ENCODE results near the gene TTR. TPM values are rescaled to one million over a fixed set of nuclear protein-coding genes. Genes with fewer than 3 reads are reported as not detected.

The TTR gene
- total and polyA plus RNA-seq, 4 donors: 295 to 4,751 (median 926) TPM

DNA sequence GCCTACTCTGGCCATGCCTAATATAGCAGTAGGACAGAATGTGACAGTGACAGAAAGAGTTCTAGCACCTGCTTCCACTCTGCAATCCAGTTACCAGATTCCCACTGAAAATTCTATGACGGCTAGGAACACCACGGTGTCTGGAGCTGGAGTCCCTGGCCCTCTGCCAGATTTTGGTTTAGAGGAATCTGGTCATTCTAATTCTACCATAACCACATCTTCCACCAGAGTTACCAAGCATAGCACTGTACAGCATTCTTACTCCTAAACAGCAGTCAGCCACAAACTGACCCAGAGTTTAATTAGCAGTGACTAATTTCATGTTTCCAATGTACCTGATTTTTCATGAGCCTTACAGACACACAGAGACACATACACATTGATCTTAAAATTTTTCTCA lies 45.2 kb upstream of the TTR start (continued):
- TF ChIP-seq, protein P1, sequence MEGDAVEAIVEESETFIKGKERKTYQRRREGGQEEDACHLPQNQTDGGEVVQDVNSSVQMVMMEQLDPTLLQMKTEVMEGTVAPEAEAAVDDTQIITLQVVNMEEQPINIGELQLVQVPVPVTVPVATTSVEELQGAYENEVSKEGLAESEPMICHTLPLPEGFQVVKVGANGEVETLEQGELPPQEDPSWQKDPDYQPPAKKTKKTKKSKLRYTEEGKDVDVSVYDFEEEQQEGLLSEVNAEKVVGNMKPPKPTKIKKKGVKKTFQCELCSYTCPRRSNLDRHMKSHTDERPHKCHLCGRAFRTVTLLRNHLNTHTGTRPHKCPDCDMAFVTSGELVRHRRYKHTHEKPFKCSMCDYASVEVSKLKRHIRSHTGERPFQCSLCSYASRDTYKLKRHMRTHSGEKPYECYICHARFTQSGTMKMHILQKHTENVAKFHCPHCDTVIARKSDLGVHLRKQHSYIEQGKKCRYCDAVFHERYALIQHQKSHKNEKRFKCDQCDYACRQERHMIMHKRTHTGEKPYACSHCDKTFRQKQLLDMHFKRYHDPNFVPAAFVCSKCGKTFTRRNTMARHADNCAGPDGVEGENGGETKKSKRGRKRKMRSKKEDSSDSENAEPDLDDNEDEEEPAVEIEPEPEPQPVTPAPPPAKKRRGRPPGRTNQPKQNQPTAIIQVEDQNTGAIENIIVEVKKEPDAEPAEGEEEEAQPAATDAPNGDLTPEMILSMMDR (IDR thresholded peaks at IDR 0.05; ENCODE audit: low read depth, low read length, missing input control): no peak
- TF ChIP-seq HNF4A (conservative IDR thresholded peaks at IDR 0.05) (no peak), FOXA1 (IDR thresholded peaks at IDR 0.05) (no peak), GABPA (IDR thresholded peaks at IDR 0.05 in 1 of 2, conservative IDR thresholded peaks at IDR 0.05 in 1 of 2) (no peak), EGR1 (IDR thresholded peaks at IDR 0.05; ENCODE audit: low read depth in 2 of 2) (no peak), RXRA (IDR thresholded peaks at IDR 0.05) (no peak)
- TF ChIP-seq, protein P2, sequence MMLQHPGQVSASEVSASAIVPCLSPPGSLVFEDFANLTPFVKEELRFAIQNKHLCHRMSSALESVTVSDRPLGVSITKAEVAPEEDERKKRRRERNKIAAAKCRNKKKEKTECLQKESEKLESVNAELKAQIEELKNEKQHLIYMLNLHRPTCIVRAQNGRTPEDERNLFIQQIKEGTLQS (IDR thresholded peaks at IDR 0.05): no peak
- TF ChIP-seq, protein P3, sequence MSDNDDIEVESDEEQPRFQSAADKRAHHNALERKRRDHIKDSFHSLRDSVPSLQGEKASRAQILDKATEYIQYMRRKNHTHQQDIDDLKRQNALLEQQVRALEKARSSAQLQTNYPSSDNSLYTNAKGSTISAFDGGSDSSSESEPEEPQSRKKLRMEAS (IDR thresholded peaks at IDR 0.05): no peak

DNA sequence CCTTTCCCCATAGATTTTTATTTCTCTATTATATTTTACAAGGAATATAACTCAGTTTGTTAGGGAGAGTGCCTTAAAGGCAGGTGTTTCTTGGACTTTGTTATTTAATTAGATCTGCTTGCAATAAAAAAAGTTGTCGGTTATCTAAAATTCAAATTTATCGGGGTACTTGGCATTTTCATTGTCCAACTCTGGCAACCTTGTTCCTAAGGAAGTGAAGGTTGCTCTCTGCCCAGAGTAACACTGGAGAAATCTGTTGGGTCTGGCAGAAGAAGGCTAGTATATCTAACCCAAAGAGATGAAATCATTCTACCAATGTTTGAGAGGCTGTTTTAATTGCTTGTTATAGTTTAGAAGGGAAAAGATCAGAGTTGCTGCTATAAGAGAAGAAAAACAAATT lies 42.8 kb upstream of the TTR start:
- H3K9me3 ChIP-seq (ENCODE audit: control insufficient read depth in 4 of 4, low read length in 3 of 4): no peaks in the 10 kb centered on the region
- TF ChIP-seq RAD21 (IDR thresholded peaks at IDR 0.05) (no peak), TAF1 (conservative IDR thresholded peaks at IDR 0.05) (no peak), FOXA1 (IDR thresholded peaks at IDR 0.05) (no peak), HNF4A (conservative IDR thresholded peaks at IDR 0.05) (no peak), GABPA (IDR thresholded peaks at IDR 0.05 in 1 of 2, conservative IDR thresholded peaks at IDR 0.05 in 1 of 2) (no peak), JUND (IDR thresholded peaks at IDR 0.05) (no peak), EGR1 (IDR thresholded peaks at IDR 0.05; ENCODE audit: low read depth in 2 of 2) (no peak)
- TF ChIP-seq, protein P3 (IDR thresholded peaks at IDR 0.05): no peak
- TF ChIP-seq, protein P2 (IDR thresholded peaks at IDR 0.05): no peak
- TF ChIP-seq, protein P4, sequence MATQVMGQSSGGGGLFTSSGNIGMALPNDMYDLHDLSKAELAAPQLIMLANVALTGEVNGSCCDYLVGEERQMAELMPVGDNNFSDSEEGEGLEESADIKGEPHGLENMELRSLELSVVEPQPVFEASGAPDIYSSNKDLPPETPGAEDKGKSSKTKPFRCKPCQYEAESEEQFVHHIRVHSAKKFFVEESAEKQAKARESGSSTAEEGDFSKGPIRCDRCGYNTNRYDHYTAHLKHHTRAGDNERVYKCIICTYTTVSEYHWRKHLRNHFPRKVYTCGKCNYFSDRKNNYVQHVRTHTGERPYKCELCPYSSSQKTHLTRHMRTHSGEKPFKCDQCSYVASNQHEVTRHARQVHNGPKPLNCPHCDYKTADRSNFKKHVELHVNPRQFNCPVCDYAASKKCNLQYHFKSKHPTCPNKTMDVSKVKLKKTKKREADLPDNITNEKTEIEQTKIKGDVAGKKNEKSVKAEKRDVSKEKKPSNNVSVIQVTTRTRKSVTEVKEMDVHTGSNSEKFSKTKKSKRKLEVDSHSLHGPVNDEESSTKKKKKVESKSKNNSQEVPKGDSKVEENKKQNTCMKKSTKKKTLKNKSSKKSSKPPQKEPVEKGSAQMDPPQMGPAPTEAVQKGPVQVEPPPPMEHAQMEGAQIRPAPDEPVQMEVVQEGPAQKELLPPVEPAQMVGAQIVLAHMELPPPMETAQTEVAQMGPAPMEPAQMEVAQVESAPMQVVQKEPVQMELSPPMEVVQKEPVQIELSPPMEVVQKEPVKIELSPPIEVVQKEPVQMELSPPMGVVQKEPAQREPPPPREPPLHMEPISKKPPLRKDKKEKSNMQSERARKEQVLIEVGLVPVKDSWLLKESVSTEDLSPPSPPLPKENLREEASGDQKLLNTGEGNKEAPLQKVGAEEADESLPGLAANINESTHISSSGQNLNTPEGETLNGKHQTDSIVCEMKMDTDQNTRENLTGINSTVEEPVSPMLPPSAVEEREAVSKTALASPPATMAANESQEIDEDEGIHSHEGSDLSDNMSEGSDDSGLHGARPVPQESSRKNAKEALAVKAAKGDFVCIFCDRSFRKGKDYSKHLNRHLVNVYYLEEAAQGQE (IDR thresholded peaks at IDR 0.05): no peak
- H3K4me3 ChIP-seq (ENCODE audit: low read depth in 1 of 3, low read length in 3 of 3): no peak overlapping the region
- no peaks in the 10 kb centered on the region for H3K27me3 ChIP-seq (ENCODE audit: control insufficient read depth in 4 of 4, insufficient read depth in 4 of 4, low read length in 3 of 4)
- WGBS: 78% methylated on average over 2 of the region's 2 CpGs
- no peak overlapping the region for H3K27ac ChIP-seq (ENCODE audit: low read depth in 1 of 2, low read length in 2 of 2)
- no peak for DNase-seq (ENCODE audit: low spot score)
- peaks cover 0 to 6% (median 1%) of the 10 kb centered on the region in 4 donors for H3K4me1 ChIP-seq (ENCODE audit: control insufficient read depth in 4 of 4, insufficient read depth in 4 of 4, low read length in 3 of 4)
- H3K36me3 ChIP-seq (ENCODE audit: control insufficient read depth in 4 of 4, insufficient read depth in 3 of 4, low read depth in 1 of 4, low read length in 3 of 4): no peaks in the 10 kb centered on the region
- H3K9ac ChIP-seq (ENCODE audit: low read depth in 1 of 2, low read length in 2 of 2): no peak overlapping the region

DNA sequence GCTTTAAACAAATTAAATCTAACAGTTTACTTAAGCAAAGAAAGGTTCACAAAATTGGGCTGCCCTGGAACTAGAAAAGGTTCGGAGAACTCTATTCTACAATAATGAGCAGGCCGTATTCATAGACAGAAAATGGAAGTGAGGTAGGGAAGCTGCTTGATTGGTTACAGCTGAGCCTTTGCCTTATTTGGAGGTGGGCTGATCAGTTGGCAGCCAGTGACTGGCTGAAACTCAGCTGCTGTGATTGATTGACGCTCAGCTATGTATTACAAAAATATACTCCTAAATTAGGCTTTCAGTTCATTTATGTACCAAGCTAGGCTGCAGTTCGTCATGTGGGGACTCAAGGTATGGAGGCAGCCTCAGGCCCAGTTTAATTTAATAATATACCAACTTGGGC lies 42.3 kb upstream of the TTR start:
- H3K36me3 ChIP-seq (ENCODE audit: control insufficient read depth in 4 of 4, insufficient read depth in 3 of 4, low read depth in 1 of 4, low read length in 3 of 4): no peaks in the 10 kb centered on the region
- no peaks in the 10 kb centered on the region for H3K9me3 ChIP-seq (ENCODE audit: control insufficient read depth in 4 of 4, low read length in 3 of 4)
- 89% methylated on average over 4 of the region's 4 CpGs for WGBS
- no peak for DNase-seq (ENCODE audit: low spot score)
- H3K27me3 ChIP-seq (ENCODE audit: control insufficient read depth in 4 of 4, insufficient read depth in 4 of 4, low read length in 3 of 4): no peaks in the 10 kb centered on the region
- no peak overlapping the region for H3K27ac ChIP-seq (ENCODE audit: low read depth in 1 of 2, low read length in 2 of 2)
- no peak overlapping the region for H3K4me3 ChIP-seq (ENCODE audit: low read depth in 1 of 3, low read length in 3 of 3)
- no peak overlapping the region for H3K9ac ChIP-seq (ENCODE audit: low read depth in 1 of 2, low read length in 2 of 2)
- TF ChIP-seq, protein P3 (IDR thresholded peaks at IDR 0.05): no peak
- TF ChIP-seq EGR1 (IDR thresholded peaks at IDR 0.05; ENCODE audit: low read depth in 2 of 2) (no peak), NR2F2 (IDR thresholded peaks at IDR 0.05) (no peak), FOXA1 (IDR thresholded peaks at IDR 0.05) (no peak), RXRA (IDR thresholded peaks at IDR 0.05) (no peak), RAD21 (IDR thresholded peaks at IDR 0.05) (no peak), HNF4A (conservative IDR thresholded peaks at IDR 0.05) (no peak), GABPA (IDR thresholded peaks at IDR 0.05 in 1 of 2, conservative IDR thresholded peaks at IDR 0.05 in 1 of 2) (no peak)
- TF ChIP-seq, protein P1 (IDR thresholded peaks at IDR 0.05; ENCODE audit: low read depth, low read length, missing input control): no peak
- TF ChIP-seq, protein P4 (IDR thresholded peaks at IDR 0.05): no peak
- H3K4me1 ChIP-seq (ENCODE audit: control insufficient read depth in 4 of 4, insufficient read depth in 4 of 4, low read length in 3 of 4): peaks cover 0 to 12% (median 5%) of the 10 kb centered on the region in 4 donors
